Activated T-cell treated with anti-CD3 and anti-CD28 coated beads for 24 hours (primary cell): ENCODE measurements around the gene SYTL2.

Source experiments
- DNase-seq: peaks from one replicate; pipeline ENCODE4 v3.0.0-alpha.2; 2020; ENCODE audit warnings: low read depth

The SYTL2 gene

DNA sequence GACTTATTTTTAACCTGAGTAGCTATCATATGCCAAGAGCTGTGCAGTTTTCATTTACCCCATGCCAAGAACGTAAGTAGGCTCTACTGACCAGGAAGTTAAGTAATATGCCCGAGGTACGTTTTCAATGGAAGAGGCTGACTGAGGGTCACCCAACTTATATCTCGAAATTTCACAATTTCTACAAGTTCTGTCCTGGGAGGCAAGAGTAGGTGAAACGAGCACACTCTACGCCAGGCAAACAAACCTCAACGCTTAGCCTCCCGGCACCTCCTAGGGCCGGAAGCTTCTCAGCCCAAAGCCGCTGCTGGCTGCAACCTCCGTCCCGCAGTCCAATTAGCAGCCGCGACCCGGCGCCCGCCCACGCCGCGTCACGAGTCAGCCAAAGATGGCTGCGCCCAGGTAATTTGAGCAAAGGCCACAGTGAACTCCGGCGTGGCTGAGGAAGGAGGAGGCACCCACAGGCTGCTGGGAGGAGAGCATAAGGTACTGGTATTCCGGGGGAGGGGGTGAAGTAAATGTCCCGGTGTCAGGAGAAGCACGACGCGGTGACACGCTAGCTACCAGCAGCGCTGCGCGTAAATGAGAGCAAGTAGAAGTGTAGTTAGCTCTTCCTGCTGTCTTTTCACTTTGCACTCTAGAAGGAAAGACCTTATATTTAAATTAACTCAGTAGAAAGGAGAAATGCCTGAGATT is 163.2 kb downstream of the SYTL2 start, which contains the start of gene TMEM126A:
Gene TMEM126A, plus strand, starts transcription at position 364 of the 696 bp plus-strand sequence. CDS start 2,289 bp downstream, outside the sequence.
- peak; percentile 87 for DNase-seq

DNA sequence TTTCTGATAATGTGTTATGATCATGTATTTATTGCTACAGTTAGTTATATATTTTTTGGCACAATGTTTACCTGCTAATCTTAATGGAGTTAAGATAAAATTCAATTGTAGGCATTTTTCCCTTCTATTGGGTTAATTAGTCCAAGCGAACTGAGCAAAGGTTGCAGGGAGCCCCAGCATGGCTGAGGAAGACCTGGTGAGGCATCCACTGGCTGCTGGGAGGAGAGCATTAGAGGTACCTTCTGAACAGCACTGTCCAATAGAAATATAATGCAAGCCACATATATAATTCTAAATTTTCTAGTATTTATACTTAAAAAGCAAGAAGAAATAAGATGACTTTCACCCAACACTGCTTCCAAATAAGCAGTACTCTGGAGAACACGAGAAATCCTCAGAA is 163.9 kb downstream of the SYTL2 start:
- no peak for DNase-seq
